ENCODE results near the gene PBX1.

The PBX1 gene

GRCh38 chr1:164560121-164560541 is 1.1 kb downstream of the PBX1 start:
- no peak for DNase-seq (ENCODE audit: extremely low read depth, low read depth)
- TF ChIP-seq CTCF (IDR thresholded peaks at IDR 0.05; ENCODE audit: low read depth, low read length) = no peak

GRCh38 chr1:164560556-164560955 is 1.6 kb downstream of the PBX1 start:
- no peak for TF ChIP-seq CTCF (IDR thresholded peaks at IDR 0.05; ENCODE audit: low read depth, low read length)
- no peak for DNase-seq (ENCODE audit: extremely low read depth, low read depth)

- TF ChIP-seq CTCF (IDR thresholded peaks at IDR 0.05; ENCODE audit: low read depth, low read length) = no peak
- no peak for DNase-seq (ENCODE audit: extremely low read depth, low read depth)
Observed at GRCh38 chr1:164561007-164561406, 2.0 kb downstream of the PBX1 start.

- no peak for TF ChIP-seq CTCF (IDR thresholded peaks at IDR 0.05; ENCODE audit: low read depth, low read length)
- DNase-seq (ENCODE audit: extremely low read depth, low read depth) = no peak
Observed at GRCh38 chr1:164561472-164561871, 2.5 kb downstream of the PBX1 start.

GRCh38 chr1:164562061-164562460 is 3.1 kb downstream of the PBX1 start:
- DNase-seq (ENCODE audit: extremely low read depth, low read depth) = no peak
- TF ChIP-seq CTCF (IDR thresholded peaks at IDR 0.05; ENCODE audit: low read depth, low read length) = no peak

GRCh38 chr1:164562511-164562910 is 3.5 kb downstream of the PBX1 start:
- no peak for TF ChIP-seq CTCF (IDR thresholded peaks at IDR 0.05; ENCODE audit: low read depth, low read length)
- no peak for DNase-seq (ENCODE audit: extremely low read depth, low read depth)

- no peak for TF ChIP-seq CTCF (IDR thresholded peaks at IDR 0.05; ENCODE audit: low read depth, low read length)
- DNase-seq (ENCODE audit: extremely low read depth, low read depth) = no peak
Observed at GRCh38 chr1:164562947-164563520, 4.0 kb downstream of the PBX1 start.

All from AG09319 (cell line).